Endothelial cell of umbilical vein (primary cell): ENCODE results near the gene LAMB3. TPM values are rescaled to one million over a fixed set of nuclear protein-coding genes. Genes with fewer than 3 reads are reported as not detected.

Source experiments
- BruUV-seq: library from RNA; stranded (reverse); fragments of 400-500 nt; replicated peaks from 2 replicates; lab custom pipeline; 2021; lab: Mats Ljungman, UMichigan
- CTCF ChIA-PET: fragments of 300-600, 350-600 bp; sonication (Branson Sonifier 250); formaldehyde crosslinking; loops from one replicate; lab custom pipeline; 2021; ENCODE audit warnings: antibody characterized with exemption, inconsistent platforms; lab: Charles Lee
- POLR2A ChIA-PET: fragments of 300-600, 350-600 bp; sonication (Branson Sonifier 250); formaldehyde crosslinking; loops from one replicate; lab custom pipeline; 2021; ENCODE audit warnings: antibody characterized with exemption, inconsistent platforms; lab: Charles Lee
- DNase-seq: peaks from one replicate; pipeline ENCODE4 v3.0.0-alpha.2; 2011; ENCODE audit warnings: low read depth, low spot score
- FAIRE-seq: peaks from 2 replicates; lab custom pipeline; 2011; peaks lifted over from hg19 to GRCh38; lab: Jason Lieb, UNC
- H2AFZ ChIP-seq: 2 replicates; pipeline ENCODE4 v1.6.0; 2012; ENCODE audit warnings: low read depth, low read length, control low read depth, inconsistent platforms
- H3K27ac ChIP-seq: 2 replicates; pipeline ENCODE4 v1.5.1; 2011; ENCODE audit warnings: low read depth, mild to moderate bottlenecking, control low read depth, low read length, moderate library complexity; ENCODE audit not compliant: insufficient read depth
- H3K27me3 ChIP-seq, 2 experiments: 2 replicates each; pipeline versions ENCODE4 v1.6.0 to v1.6.1; 2011; ENCODE audit warnings: low read length in 2 of 2, mixed read lengths in 1 of 2; ENCODE audit not compliant: control insufficient read depth in 2 of 2, insufficient read depth in 2 of 2
- H3K36me3 ChIP-seq, 2 experiments: 2 replicates in 1 of 2; 3 replicates in 1 of 2; pipeline ENCODE4 v1.5.1; 2011; ENCODE audit warnings: low read length in 2 of 2, mild to moderate bottlenecking in 1 of 2, moderate library complexity in 1 of 2; ENCODE audit not compliant: control insufficient read depth in 2 of 2, insufficient read depth in 2 of 2; ENCODE audit errors: extremely low read depth in 1 of 2
- H3K4me1 ChIP-seq: 3 replicates; pipeline ENCODE4 v1.5.1; 2011; ENCODE audit warnings: mild to moderate bottlenecking, low read length; ENCODE audit not compliant: control insufficient read depth, insufficient read depth; ENCODE audit errors: extremely low read depth
- H3K4me2 ChIP-seq: 2 replicates; pipeline ENCODE4 v1.6.1; 2011; ENCODE audit warnings: low read length, control low read depth, mixed read lengths; ENCODE audit not compliant: insufficient read depth
- H3K4me3 ChIP-seq, 3 experiments: fragments of 200-600 bp in 1 of 3; sonication (generic), shearing (Covaris generic) in 1 of 3; replicated peaks in 1 of 3; 2 replicates each; pipeline ENCODE4 v1.5.1; 2011 to 2016; ENCODE audit warnings: control low read depth in 3 of 3, low read length in 3 of 3, mild to moderate bottlenecking in 2 of 3, inconsistent platforms in 1 of 3, low read depth in 1 of 3, moderate library complexity in 1 of 3; ENCODE audit not compliant: insufficient read depth in 1 of 3
- H3K79me2 ChIP-seq: 2 replicates; pipeline ENCODE4 v1.6.0; 2012; ENCODE audit warnings: low read length, inconsistent platforms; ENCODE audit not compliant: control insufficient read depth, insufficient read depth
- H3K9ac ChIP-seq: replicated peaks from 2 replicates; pipeline ENCODE3; 2011; ENCODE audit warnings: low read length, control low read depth; ENCODE audit not compliant: insufficient read depth; ENCODE audit errors: extremely low read depth
- H3K9me1 ChIP-seq: replicated peaks from 3 replicates; pipeline ENCODE4 v1.6.0; 2011; ENCODE audit warnings: mild to moderate bottlenecking, low read length; ENCODE audit not compliant: control insufficient read depth, insufficient read depth; ENCODE audit errors: extremely low read depth
- H3K9me3 ChIP-seq: replicated peaks from 2 replicates; pipeline ENCODE4 v1.5.1; 2012; ENCODE audit warnings: low read length, inconsistent platforms; ENCODE audit not compliant: control insufficient read depth, insufficient read depth
- H4K20me1 ChIP-seq: replicated peaks from 2 replicates; pipeline ENCODE3; 2011; ENCODE audit warnings: mild to moderate bottlenecking, low read length; ENCODE audit not compliant: control insufficient read depth, insufficient read depth; ENCODE audit errors: extremely low read depth
- CTCF ChIP-seq, 2 donors: IDR thresholded peaks; 1 replicate in 1 of 2; 2 replicates in 1 of 2; pipeline ENCODE4 v1.5.1; 2011; ENCODE audit warnings: low read length in 2 of 2, mild to moderate bottlenecking in 2 of 2, moderate library complexity in 2 of 2, control low read depth in 1 of 2, inconsistent platforms in 1 of 2, low read depth in 1 of 2; ENCODE audit not compliant: insufficient read depth in 1 of 2; ENCODE audit errors: extremely low read depth in 1 of 2
- EZH2 ChIP-seq: IDR thresholded peaks from 2 replicates; pipeline ENCODE4 v1.6.1; 2012; ENCODE audit warnings: borderline replicate concordance, low read depth, mild to moderate bottlenecking, moderate library complexity, low read length, inconsistent platforms; ENCODE audit not compliant: severe bottlenecking
- FOS ChIP-seq: IDR thresholded peaks from 2 replicates; pipeline ENCODE4 v1.6.1; 2011; ENCODE audit warnings: mild to moderate bottlenecking, low read length, moderate library complexity, borderline replicate concordance; ENCODE audit not compliant: insufficient read depth
- GATA2 ChIP-seq: IDR thresholded peaks from 2 replicates; pipeline ENCODE4 v1.7.0; 2011; ENCODE audit warnings: low read depth, mild to moderate bottlenecking, moderate library complexity, mixed read lengths, low read length; ENCODE audit not compliant: insufficient read length, insufficient read depth
- JUN ChIP-seq: IDR thresholded peaks from 2 replicates; pipeline ENCODE4 v1.6.1; 2011; ENCODE audit warnings: borderline replicate concordance, low read depth; ENCODE audit not compliant: insufficient read length, insufficient read depth
- MYC ChIP-seq: IDR thresholded peaks from one replicate; pipeline ENCODE4 v1.6.1; 2011; ENCODE audit warnings: mild to moderate bottlenecking, low read depth, low read length
- POLR2A ChIP-seq: IDR thresholded peaks from 2 replicates; pipeline ENCODE4 v1.6.1; 2012; ENCODE audit warnings: low read depth, mild to moderate bottlenecking, control low read depth, low read length
- POLR2AphosphoS5 ChIP-seq: IDR thresholded peaks from 2 replicates; pipeline ENCODE4 v1.6.1; 2012; ENCODE audit warnings: low read depth, mild to moderate bottlenecking, control low read depth, low read length, moderate library complexity; ENCODE audit not compliant: insufficient read depth
- dilution Hi-C: fragments of 300-500 bp; cut with MboI; formaldehyde crosslinking; loops from one replicate; pipeline ENCODE4 v1.15.0; 2019; ENCODE audit warnings: low sequenced_read_pairs; ENCODE audit not compliant: extremely low pct_ligation_motif_present
- intact Hi-C: fragments of 100-400 bp; cut with micrococcal nuclease; formaldehyde crosslinking; loops from one replicate; pipeline ENCODE4 v1.10.0; 2022
- polyA plus RNA-seq, 4 experiments: library from polyadenylated mRNA; depleted of rRNA in 3 of 4; stranded (reverse) in 3 of 4; unstranded in 1 of 4; fragments of >200 nt; gene quantifications; 2 replicates each; pipeline versions ENCODE4 v1.2.1 to v1.2.3, GENCODE V29; 2011 to 2012; ENCODE audit warnings: missing spikeins in 1 of 4
- total RNA-seq: library from RNA; stranded (reverse); gene quantifications from 2 replicates; pipeline ENCODE4 v1.2.3, GENCODE V29; 2021
- TF ChIP-seq, protein P1 (sequence below): IDR thresholded peaks from 2 replicates; pipeline ENCODE4 v1.6.1; 2011; ENCODE audit not compliant: insufficient read depth, insufficient read length

The LAMB3 gene
- total and polyA plus RNA-seq, 2 donors (not counting 3 experiments of a cell fraction or from before 2014, with no cell fraction given) = 2.6 to 3.1 TPM

- H3K79me2 ChIP-seq = no peaks in the 10 kb centered on the region
- intact Hi-C loops = loop anchor here (5.0 kb wide), 1 partner anchor 46 kb away; no protein-coding TSS in a partner anchor
Measured at GRCh38 chr1:209645574-209646452, 6.4 kb downstream of the LAMB3 start.

More at GRCh38 chr1:209645574-209646452, 6.4 kb downstream of the LAMB3 start:
- Histone ChIP-seq H3K4me2 (no peak overlapping the region), H3K9ac (no peak overlapping the region), H3K27ac (no peak overlapping the region), H3K27me3 (no peaks in the 10 kb centered on the region), H4K20me1 (no peaks in the 10 kb centered on the region), H3K9me1 (no peaks in the 10 kb centered on the region), H3K36me3 (no peaks in the 10 kb centered on the region), H3K9me3 (no peaks in the 10 kb centered on the region), H3K4me1 (peaks cover 29% of the 10 kb centered on the region), H3K4me3 (no peak overlapping the region), H2AFZ (no peak overlapping the region)
- TF ChIP-seq, protein P1, sequence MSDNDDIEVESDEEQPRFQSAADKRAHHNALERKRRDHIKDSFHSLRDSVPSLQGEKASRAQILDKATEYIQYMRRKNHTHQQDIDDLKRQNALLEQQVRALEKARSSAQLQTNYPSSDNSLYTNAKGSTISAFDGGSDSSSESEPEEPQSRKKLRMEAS = no peak
- TF ChIP-seq EZH2 (no peak), CTCF (IDR thresholded peaks at IDR 0.05; ENCODE audit: extremely low read depth in 1 of 2, insufficient read depth in 1 of 2, low read depth in 1 of 2, low read length in 2 of 2) (no peak), FOS (no peak), POLR2A (no peak), MYC (no peak), JUN (no peak), POLR2AphosphoS5 (no peak), GATA2 (no peak)
- BruUV-seq = no TSS peak
- dilution Hi-C loops = no loop called here
- FAIRE-seq (no peak), DNase-seq (no peak)
- POLR2A ChIA-PET = no interaction called here
- CTCF ChIA-PET = interaction anchor here (0.6 to 1.5 kb wide), 6 partner anchors 11 to 55 kb away, joined by 3 to 5 read pairs (median 3); no protein-coding TSS in a partner anchor
